ENCODE data around the gene SNX2. TPM values are rescaled to one million over a fixed set of nuclear protein-coding genes. Genes with fewer than 3 reads are reported as not detected.
A peak's percentile ranks its signal among the peaks of the same experiment; 100 is the strongest.

Gene SNX2
- total RNA-seq, 1 experiment from 2014 or later, result 123 TPM

DNA sequence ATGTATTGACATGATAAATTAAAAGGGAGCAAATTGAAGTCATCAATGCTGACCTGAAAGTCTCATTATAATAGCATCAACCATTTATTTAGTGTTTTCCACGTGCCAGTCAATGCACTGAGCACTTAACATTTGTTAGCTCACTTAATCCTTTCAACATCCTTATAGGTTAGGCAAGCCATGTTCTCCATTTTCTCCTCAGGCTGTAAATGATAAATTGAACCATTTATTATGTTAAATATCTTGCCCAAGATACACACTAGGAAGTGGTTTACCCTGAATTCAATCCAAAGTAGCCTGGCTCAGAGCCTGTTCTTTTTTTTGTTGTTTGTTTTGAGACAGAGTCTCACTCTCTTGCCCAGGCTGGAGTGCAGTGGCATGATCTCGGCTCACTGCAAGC lies 25.0 kb upstream of the SNX2 start:
- peaks cover 17% of the 10 kb centered on the region for H3K4me1 Mint-ChIP-seq (ENCODE audit: low read depth, unreplicated experiment)
- no TSS peak for BruUV-seq (replicated peaks)
- no peaks in the 10 kb centered on the region for H3K9me3 Mint-ChIP-seq (ENCODE audit: unreplicated experiment)
- H3K27me3 ChIP-seq (replicated peaks; ENCODE audit: control insufficient read depth, insufficient read depth, low read length), result no peaks in the 10 kb centered on the region
- H3K27ac Mint-ChIP-seq (ENCODE audit: unreplicated experiment), result no peak overlapping the region
- POLR2A ChIA-PET, result no interaction called here
- no peak overlapping the region for H3K4me3 Mint-ChIP-seq (ENCODE audit: unreplicated experiment)
- H3K9me3 ChIP-seq, result 0 out of 2 replicates have a peak, but pooled peaks cover 2% of the 10 kb centered on the region
- H3K4me3 ChIP-seq (ENCODE audit: low read depth, low read length), result no peak overlapping the region
- no peaks in the 10 kb centered on the region for H3K27me3 Mint-ChIP-seq (ENCODE audit: insufficient read depth, unreplicated experiment)
- DNase-seq, result no peak
- peaks cover 15% of the 10 kb centered on the region for H3K4me1 ChIP-seq
- CTCF ChIA-PET, result no interaction called here
- intact Hi-C loops (cut with micrococcal nuclease; ENCODE audit: unreplicated experiment), result no loop called here
- H3K36me3 ChIP-seq (ENCODE audit: control insufficient read depth, insufficient read depth, low read length), result no peaks in the 10 kb centered on the region
- peaks cover 5% of the 10 kb centered on the region for H3K36me3 Mint-ChIP-seq (ENCODE audit: insufficient read depth, unreplicated experiment)
- TF ChIP-seq CTCF (IDR thresholded peaks at IDR 0.05; ENCODE audit: insufficient read depth in 1 of 2, low read depth in 1 of 2, low read length in 1 of 2, severe bottlenecking in 1 of 2, unreplicated experiment in 1 of 2), result no peak

GRCh38 chr5:122751293-122751782 lies 23.5 kb upstream of the SNX2 start:
- no peak for TF ChIP-seq CTCF (IDR thresholded peaks at IDR 0.05; ENCODE audit: insufficient read depth in 1 of 2, low read depth in 1 of 2, low read length in 1 of 2, severe bottlenecking in 1 of 2, unreplicated experiment in 1 of 2)
- ChIA-PET CTCF (interaction anchor here (0.7 kb wide), 1 partner anchor 23 kb away, joined by 3 read pairs; no protein-coding TSS in a partner anchor), POLR2A (interaction anchor here (1.2 kb wide), 1 partner anchor 15 kb away, joined by 5 read pairs; no protein-coding TSS in a partner anchor)
- Histone ChIP-seq H3K36me3 (ENCODE audit: control insufficient read depth, insufficient read depth, low read length) (no peaks in the 10 kb centered on the region), H3K27me3 (replicated peaks; ENCODE audit: control insufficient read depth, insufficient read depth, low read length) (no peaks in the 10 kb centered on the region), H3K4me3 (ENCODE audit: low read depth, low read length) (no peak overlapping the region), H3K4me1 (peaks cover 15% of the 10 kb centered on the region), H3K9me3 (0 out of 2 replicates have a peak, but pooled peaks cover 2% of the 10 kb centered on the region)
- Mint-ChIP-seq H3K9me3 (ENCODE audit: unreplicated experiment) (no peaks in the 10 kb centered on the region), H3K4me3 (ENCODE audit: unreplicated experiment) (no peak overlapping the region), H3K36me3 (ENCODE audit: insufficient read depth, unreplicated experiment) (peaks cover 5% of the 10 kb centered on the region), H3K27ac (ENCODE audit: unreplicated experiment) (peak overlapping the region; percentile 76), H3K27me3 (ENCODE audit: insufficient read depth, unreplicated experiment) (no peaks in the 10 kb centered on the region), H3K4me1 (ENCODE audit: low read depth, unreplicated experiment) (peaks cover 25% of the 10 kb centered on the region)
- peak; percentile 70 to 83 for DNase-seq
- intact Hi-C loops (cut with micrococcal nuclease; ENCODE audit: unreplicated experiment), result no loop called here
- no TSS peak for BruUV-seq (replicated peaks)

GRCh38 chr5:122753500-122753899 lies 21.4 kb upstream of the SNX2 start:
- H3K36me3 Mint-ChIP-seq (ENCODE audit: insufficient read depth, unreplicated experiment), result peaks cover 5% of the 10 kb centered on the region
- no peak for DNase-seq
- BruUV-seq (replicated peaks), result no TSS peak
- 0 out of 2 replicates have a peak, but pooled peaks cover 2% of the 10 kb centered on the region for H3K9me3 ChIP-seq
- H3K4me3 Mint-ChIP-seq (ENCODE audit: unreplicated experiment), result no peak overlapping the region
- peaks cover 15% of the 10 kb centered on the region for H3K4me1 ChIP-seq
- no peaks in the 10 kb centered on the region for H3K36me3 ChIP-seq (ENCODE audit: control insufficient read depth, insufficient read depth, low read length)
- peaks cover 25% of the 10 kb centered on the region for H3K4me1 Mint-ChIP-seq (ENCODE audit: low read depth, unreplicated experiment)
- H3K27me3 Mint-ChIP-seq (ENCODE audit: insufficient read depth, unreplicated experiment), result no peaks in the 10 kb centered on the region
- H3K27ac Mint-ChIP-seq (ENCODE audit: unreplicated experiment), result no peak overlapping the region
- TF ChIP-seq CTCF (IDR thresholded peaks at IDR 0.05; ENCODE audit: insufficient read depth in 1 of 2, low read depth in 1 of 2, low read length in 1 of 2, severe bottlenecking in 1 of 2, unreplicated experiment in 1 of 2), result no peak
- POLR2A ChIA-PET, result no interaction called here
- intact Hi-C loops (cut with micrococcal nuclease; ENCODE audit: unreplicated experiment), result no loop called here
- no peak overlapping the region for H3K4me3 ChIP-seq (ENCODE audit: low read depth, low read length)
- H3K27me3 ChIP-seq (replicated peaks; ENCODE audit: control insufficient read depth, insufficient read depth, low read length), result no peaks in the 10 kb centered on the region
- no peaks in the 10 kb centered on the region for H3K9me3 Mint-ChIP-seq (ENCODE audit: unreplicated experiment)
- CTCF ChIA-PET, result no interaction called here
